HCEC 1CT (cell line): ENCODE data around the gene SAMD4A.

ENCODE experiments used
- DNase-seq: peaks from one replicate; pipeline ENCODE4 v3.0.0-alpha.2; 2017

The SAMD4A gene

DNA sequence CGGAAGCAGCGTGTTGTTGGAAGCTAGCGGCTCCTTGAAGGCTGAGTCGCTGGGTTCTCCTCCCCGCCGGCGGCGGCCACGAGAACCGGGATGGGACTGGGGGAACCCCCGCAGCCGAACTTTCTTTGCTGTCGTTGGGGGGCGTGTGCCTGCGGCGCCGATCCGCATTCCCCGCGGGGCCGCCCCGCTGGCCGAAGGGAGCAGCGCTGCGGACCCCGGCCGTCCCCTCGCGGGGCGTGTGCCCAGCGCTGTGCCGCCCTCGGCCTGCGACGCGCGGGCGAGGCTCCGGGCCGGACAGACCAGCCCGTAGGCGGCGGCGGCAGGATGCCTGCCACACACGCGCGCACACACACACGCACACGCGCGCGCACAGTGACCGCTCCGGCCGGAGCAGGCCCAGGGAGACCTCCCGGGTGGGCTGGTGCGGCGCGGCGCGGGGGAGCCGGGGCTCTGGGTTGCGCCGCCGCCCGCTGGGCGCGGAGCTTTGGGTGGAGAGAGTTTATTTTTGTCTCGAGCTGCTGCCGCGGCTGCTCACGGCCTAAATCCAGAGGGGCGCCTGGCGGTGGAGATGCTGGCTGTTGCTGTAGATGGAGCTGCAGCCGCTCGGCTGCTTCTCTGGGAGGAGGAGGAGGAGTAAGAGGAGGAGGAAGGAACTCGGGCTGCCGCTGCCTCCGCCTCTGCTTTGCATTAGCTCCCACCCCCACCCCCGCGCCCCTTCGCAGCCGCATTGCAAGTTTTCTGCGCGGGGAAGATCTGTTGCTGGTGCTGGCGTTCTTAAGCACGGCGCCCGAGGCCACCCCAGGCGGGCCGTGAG lies at the start of gene SAMD4A:
SAMD4A (plus strand) TSS at position 719 of the 814 bp plus-strand sequence. CDS start 789 bp downstream, outside the sequence.
- DNase-seq, result peak; percentile 85

- no peak for DNase-seq
Observed at GRCh38 chr14:54524410-54524809, 42.5 kb upstream of the SAMD4A start.

DNA sequence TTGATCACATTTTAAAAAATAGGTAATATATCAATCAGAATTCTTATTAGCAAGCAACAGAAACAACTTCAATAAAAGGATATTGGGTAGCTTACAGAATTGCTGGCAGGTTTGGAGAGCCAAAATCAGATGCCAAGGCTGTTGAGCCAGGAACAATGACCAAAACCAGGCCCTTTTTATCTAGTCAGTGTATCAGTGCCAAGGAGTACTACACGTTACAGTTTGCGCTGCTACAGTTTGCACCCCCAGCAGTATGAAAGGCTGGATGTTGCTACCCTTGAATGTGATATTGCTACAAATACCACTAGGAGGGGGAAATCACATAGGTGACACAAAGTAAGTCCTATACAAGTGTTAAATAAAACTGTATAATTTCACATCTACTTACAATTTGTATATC lies 38.0 kb upstream of the SAMD4A start:
- DNase-seq, result no peak

DNA sequence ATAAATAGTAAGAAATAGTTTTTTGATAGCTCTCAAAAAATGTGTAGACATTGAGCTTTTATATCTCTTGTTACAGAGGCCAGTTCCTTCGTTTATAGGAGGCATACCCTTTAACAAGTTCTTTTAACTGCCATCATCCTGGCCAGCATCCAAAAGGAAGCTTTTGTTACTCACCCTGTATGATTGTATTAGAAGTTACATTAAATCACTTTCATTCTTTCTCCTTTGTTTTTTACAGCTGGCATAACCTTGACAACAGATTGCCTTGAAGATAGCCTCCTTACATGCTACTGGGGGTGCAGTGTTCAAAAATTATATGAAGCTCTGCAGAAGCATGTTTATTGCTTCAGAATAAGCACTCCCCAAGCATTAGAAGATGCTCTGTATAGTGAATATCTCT lies 37.1 kb upstream of the SAMD4A start:
- DNase-seq, result peak; percentile 59

- DNase-seq, result no peak
Observed at GRCh38 chr14:54532111-54533012, 34.6 kb upstream of the SAMD4A start.

DNA sequence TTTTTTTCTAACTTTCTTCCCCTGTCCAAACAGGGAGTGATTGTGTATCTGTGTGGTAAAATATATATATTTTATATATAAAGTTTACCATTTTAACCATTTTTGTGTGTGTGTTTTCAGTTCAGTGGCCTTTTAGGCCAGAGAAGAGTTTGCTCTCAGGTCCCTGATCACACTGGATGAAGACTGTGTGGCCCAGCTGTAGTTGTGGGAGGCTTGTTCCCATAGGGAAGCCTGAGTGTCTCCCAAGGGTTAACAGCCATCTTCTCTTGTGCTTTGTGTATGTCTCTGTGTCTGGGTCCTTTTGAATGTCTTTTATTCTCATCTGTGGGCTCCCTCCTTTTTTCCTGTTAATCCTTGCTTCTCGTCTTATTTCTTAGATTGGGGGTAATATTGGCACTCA lies 33.8 kb upstream of the SAMD4A start:
- no peak for DNase-seq

DNA sequence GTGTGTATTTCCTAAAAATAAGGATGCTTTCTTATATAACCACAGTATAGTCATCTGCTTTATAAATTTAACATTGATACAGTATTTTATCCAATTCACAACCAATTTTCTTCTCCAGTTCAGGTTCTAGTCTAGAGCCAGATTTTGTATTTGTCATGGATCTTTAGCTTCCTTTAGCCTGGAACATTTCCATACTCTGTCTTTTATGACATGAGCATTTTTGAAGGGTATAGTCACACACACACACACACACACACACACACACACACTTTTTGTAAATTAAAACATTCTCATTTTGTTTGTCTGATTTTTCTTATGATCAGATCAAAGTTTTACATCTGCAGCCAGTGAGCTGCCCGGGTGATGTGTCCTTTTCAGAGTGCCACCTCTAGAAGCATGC lies 31.8 kb upstream of the SAMD4A start:
- DNase-seq, result peak; percentile 35

DNA sequence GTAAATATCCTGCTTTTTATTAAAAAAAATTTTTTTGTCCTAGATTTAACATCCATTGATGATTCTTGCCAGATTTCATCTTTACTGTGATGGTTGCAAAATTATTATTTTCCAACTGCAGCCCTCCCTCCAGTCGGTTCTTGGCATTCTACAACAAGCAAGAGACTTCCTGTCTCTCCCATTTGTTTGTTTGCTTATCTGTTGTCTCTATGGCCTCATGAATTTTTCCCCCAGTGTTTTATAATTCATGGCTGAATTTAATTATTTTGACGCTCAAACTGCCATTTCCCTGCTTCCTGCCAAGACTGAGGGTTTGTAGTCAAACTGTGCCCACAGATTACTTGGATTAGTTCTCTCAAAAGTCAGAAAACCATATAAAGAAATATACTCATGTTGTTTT lies 31.3 kb upstream of the SAMD4A start:
- DNase-seq, result no peak

DNA sequence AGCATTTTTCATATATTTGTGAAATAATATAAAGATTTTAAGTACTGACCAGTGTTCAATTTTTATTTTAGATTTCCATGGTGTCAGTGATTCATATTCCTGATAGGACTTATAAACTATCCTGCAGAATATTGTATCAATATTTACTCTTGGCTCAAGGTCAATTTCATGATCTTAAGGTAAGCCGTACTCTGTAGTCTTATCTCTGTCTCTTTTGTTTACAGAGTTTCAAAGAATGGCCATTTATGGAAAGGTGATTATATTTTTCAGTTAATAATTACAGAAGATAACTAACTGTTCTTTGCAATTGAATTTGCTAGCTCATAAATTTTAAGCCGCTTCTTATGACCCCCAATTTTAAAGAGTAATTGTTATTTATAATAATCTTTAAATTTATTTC lies 29.3 kb upstream of the SAMD4A start:
- no peak for DNase-seq

GRCh38 chr14:54538055-54538454 lies 28.9 kb upstream of the SAMD4A start:
- DNase-seq, result no peak

GRCh38 chr14:54547583-54547982 lies 19.3 kb upstream of the SAMD4A start:
- no peak for DNase-seq

DNA sequence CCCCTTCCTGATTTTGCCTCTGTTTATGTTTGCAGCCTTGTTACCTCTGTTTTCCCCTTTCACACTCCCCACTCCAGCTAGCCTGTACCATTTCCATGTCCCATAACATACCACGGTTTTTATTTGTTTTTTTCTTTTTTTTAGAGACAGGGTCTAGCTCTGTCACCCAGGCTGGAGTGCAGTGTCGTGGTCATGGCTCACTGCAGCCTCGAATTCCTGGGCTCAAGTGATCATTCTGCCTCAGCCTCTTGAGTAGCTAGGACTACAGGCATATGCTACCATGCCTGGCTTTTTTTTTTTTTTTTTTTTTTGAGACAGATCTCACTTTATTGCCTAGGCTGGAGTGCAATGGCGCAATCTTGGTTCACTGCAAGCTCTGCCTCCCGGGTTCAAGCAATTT lies 18.4 kb upstream of the SAMD4A start:
- no peak for DNase-seq

GRCh38 chr14:54549862-54550261 lies 17.1 kb upstream of the SAMD4A start:
- no peak for DNase-seq

DNA sequence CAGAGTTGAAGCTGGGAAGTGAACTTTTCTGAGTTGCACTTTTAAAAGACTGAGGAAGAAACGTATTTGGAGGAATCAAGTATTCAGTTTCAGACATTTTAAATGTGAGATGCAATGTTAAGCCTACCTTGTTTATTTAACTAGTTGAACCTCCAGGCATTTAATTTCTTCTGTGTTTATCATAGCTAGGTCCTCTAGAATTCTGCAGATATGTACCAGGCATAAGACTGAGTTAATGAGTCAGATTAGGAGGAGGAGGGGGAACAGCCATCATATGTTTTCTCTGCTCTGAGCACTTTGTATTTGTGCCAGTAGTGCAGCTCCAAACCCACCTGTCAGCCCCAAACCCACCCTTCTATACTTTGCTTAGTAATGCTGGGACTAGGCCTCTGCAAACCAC lies 16.4 kb upstream of the SAMD4A start:
- peak; percentile 11 for DNase-seq

GRCh38 chr14:54554401-54554800 lies 12.5 kb upstream of the SAMD4A start:
- no peak for DNase-seq

DNA sequence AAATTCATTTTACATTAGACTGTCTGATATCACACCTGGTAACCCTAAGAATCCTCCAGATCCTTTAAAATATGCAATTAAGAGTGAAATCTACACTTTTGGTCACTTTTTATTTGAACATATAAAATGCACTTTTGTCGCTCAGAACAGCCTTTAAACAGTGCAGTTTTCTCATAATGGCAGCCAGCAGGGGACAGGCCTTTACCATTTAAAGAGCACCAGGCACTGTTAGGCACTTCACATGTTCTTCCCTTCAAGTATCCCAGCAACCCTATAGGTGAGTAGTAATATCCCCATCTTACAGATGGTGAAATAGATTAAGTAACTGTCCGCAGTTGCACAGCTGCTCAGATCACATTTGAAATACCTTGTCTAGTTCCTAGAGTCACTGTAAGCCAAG lies 11.3 kb upstream of the SAMD4A start:
- no peak for DNase-seq

DNA sequence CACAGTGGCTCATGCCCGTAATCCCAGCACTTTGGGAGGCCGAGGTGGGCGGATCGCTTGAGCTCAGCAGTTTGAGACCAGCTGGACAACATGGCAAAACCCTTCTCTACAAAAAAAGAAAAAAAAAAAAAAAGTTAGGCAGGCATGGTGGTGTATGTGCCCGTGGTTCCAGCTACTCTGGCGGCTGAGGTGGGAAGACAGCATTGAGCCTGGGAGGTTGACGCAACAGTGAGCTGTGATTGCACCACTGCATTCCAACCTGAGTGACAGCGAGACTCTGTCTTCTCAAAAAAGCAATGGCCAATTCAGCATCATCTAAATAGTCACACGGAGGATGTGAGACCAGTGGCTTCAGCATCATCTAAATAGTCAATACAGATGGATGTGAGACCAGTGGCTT lies 10.4 kb upstream of the SAMD4A start:
- no peak for DNase-seq

DNA sequence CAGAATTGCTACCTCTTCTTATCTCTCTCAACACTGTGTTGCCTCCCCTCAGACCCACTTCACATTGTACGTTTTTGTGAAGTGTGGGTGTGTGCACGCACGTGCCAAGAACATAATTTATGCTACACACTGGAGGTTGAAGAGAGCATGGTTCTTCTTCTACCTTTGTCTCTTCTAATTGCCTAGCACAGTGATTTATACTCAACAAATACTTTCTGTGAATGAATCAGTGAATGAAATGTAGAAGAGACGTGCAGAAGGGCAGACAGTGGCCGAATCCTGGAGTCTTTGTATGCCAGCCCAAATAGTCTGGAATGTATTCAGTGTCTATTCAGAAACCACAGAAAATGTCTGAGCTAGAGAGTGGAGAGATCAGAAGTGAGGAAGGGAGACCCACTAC lies 4.6 kb upstream of the SAMD4A start:
- no peak for DNase-seq

GRCh38 chr14:54564071-54564867 lies 2.7 kb upstream of the SAMD4A start:
- peak; percentile 45 for DNase-seq

GRCh38 chr14:54564868-54565784 lies 1.8 kb upstream of the SAMD4A start:
- DNase-seq, result peak; percentile 77

DNA sequence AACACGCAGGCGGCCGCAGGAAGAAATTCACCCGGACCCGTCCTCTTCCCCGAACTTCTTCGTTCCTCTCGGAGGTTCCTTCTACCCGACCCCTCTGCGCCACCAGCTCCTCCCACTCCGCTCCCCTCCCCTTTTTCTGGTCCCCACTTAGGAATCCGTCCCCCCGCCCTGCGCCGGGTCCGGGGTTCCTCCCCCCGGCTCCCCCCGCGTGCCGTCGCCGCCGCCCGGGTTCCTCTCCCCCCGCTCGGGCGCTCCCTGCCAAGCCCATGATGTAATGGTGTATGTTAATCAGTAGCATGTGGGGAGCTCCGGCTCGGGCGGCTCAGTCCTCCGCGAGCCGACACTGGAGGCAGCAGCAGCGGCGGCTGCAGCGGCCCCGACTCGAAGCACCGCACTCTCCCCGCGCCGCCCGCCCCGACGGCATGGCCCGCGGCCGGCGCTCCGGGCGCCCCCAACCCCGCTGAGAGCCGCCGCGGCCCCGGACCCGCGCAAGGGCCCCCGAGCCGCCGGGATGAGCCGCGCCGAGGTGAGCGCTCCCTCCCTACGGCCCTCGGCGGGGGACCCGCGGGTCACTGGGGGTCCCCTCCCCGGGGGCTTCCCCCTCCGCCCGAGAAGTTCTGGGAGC lies 1.0 kb upstream of the SAMD4A start:
- peak; percentile 91 for DNase-seq

GRCh38 chr14:54567224-54567638 lies 303 bp downstream of the SAMD4A start:
- DNase-seq, result peak; percentile 33
